Parathyroid adenoma (tissue), 2 donors: ENCODE results near the gene NALCN.

Experiments
- H2AFZ ChIP-seq: fragments of 300-600 bp; sonication (generic); one replicate; pipeline ENCODE4 v1.7.0; 2017; ENCODE audit warnings: antibody characterized with exemption, mild to moderate bottlenecking
- H3K27ac ChIP-seq: fragments of 300-600 bp; sonication (generic); one replicate; pipeline ENCODE4 v1.7.0; 2017
- H3K27me3 ChIP-seq: fragments of 300-600 bp; sonication (generic); one replicate; pipeline ENCODE4 v1.7.0; 2017; ENCODE audit warnings: low read length; ENCODE audit not compliant: control insufficient read depth, insufficient read depth
- H3K36me3 ChIP-seq: fragments of 300-600 bp; sonication (generic); one replicate; pipeline ENCODE4 v1.7.0; 2017; ENCODE audit warnings: low read length; ENCODE audit not compliant: control insufficient read depth, insufficient read depth
- H3K4me1 ChIP-seq: fragments of 300-600 bp; sonication (generic); one replicate; pipeline ENCODE4 v1.7.0; 2017; ENCODE audit warnings: control low read depth
- H3K4me2 ChIP-seq: fragments of 300-600 bp; sonication (generic); one replicate; pipeline ENCODE4 v1.7.0; 2017; ENCODE audit warnings: low read length
- H3K4me3 ChIP-seq: fragments of 300-600 bp; sonication (generic); one replicate; pipeline ENCODE4 v1.7.0; 2017; ENCODE audit warnings: low read depth, low read length
- H3K79me2 ChIP-seq: fragments of 300-600 bp; sonication (generic); one replicate; pipeline ENCODE4 v1.7.0; 2017; ENCODE audit warnings: control low read depth
- H3K9ac ChIP-seq: fragments of 300-600 bp; sonication (generic); one replicate; pipeline ENCODE4 v1.7.0; 2017; ENCODE audit warnings: mild to moderate bottlenecking
- H3K9me3 ChIP-seq: fragments of 300-600 bp; sonication (generic); one replicate; pipeline ENCODE4 v1.7.0; 2017; ENCODE audit warnings: low read length; ENCODE audit not compliant: control insufficient read depth
- TF ChIP-seq, protein P1 (sequence below): fragments of 300-600 bp; sonication (generic); IDR thresholded peaks from one replicate; pipeline ENCODE4 v1.7.0; 2017; ENCODE audit warnings: antibody characterized with exemption, mild to moderate bottlenecking
- donor health status: primary hyperparathyroidism.

Gene NALCN

GRCh38 chr13:101053301-101054093, 362.8 kb downstream of the NALCN start:
- TF ChIP-seq, protein P1, sequence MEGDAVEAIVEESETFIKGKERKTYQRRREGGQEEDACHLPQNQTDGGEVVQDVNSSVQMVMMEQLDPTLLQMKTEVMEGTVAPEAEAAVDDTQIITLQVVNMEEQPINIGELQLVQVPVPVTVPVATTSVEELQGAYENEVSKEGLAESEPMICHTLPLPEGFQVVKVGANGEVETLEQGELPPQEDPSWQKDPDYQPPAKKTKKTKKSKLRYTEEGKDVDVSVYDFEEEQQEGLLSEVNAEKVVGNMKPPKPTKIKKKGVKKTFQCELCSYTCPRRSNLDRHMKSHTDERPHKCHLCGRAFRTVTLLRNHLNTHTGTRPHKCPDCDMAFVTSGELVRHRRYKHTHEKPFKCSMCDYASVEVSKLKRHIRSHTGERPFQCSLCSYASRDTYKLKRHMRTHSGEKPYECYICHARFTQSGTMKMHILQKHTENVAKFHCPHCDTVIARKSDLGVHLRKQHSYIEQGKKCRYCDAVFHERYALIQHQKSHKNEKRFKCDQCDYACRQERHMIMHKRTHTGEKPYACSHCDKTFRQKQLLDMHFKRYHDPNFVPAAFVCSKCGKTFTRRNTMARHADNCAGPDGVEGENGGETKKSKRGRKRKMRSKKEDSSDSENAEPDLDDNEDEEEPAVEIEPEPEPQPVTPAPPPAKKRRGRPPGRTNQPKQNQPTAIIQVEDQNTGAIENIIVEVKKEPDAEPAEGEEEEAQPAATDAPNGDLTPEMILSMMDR, result no peak
- H3K27me3 ChIP-seq, result no peaks in the 10 kb centered on the region
- H3K9ac ChIP-seq, result no peak overlapping the region
- H3K79me2 ChIP-seq, result no peaks in the 10 kb centered on the region
- H3K36me3 ChIP-seq, result no peaks in the 10 kb centered on the region
- H3K4me2 ChIP-seq, result no peak overlapping the region
- H2AFZ ChIP-seq, result no peak overlapping the region
- H3K4me3 ChIP-seq, result no peak overlapping the region
- no peaks in the 10 kb centered on the region for H3K4me1 ChIP-seq
- H3K27ac ChIP-seq, result no peak overlapping the region
- no peaks in the 10 kb centered on the region for H3K9me3 ChIP-seq

DNA sequence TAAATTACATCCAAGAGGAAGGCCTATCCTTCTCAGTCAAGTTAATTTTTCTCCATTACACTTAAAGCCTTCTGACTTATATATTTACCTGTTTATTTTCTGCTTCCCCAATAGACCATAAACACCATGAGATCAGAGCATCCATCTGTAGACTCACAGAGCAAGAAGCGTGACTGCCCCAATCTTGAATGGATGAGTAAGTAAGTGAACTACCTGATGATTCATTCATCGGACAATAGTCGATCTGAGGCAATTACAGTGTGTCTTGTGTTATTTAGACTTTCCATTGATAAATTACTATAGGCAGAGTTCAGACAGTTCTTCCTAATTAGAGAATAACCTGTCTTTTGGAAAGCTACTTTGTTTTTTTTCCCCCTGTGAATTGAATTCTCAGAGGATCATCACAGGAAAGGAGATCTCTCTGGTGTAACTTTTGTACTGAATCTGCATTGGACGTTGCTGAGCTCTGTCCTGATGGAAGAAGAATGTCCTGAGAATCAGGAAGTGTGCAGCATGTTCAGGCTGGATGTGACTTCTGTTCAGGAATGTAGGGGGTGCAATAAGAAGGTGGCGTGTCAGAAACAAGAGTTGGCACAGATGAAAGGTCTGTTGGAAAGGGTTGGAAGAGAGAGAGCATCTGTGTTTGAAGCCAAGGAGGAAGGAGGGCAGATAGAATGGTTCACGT, 367.0 kb downstream of the NALCN start:
- Histone ChIP-seq H3K79me2 (no peaks in the 10 kb centered on the region), H3K4me3 (no peak overlapping the region), H3K9me3 (no peaks in the 10 kb centered on the region), H3K4me2 (no peak overlapping the region), H3K4me1 (no peaks in the 10 kb centered on the region), H3K27me3 (no peaks in the 10 kb centered on the region), H3K27ac (no peak overlapping the region), H3K36me3 (no peaks in the 10 kb centered on the region), H2AFZ (no peak overlapping the region), H3K9ac (no peak overlapping the region)
- TF ChIP-seq, protein P1, result no peak

DNA sequence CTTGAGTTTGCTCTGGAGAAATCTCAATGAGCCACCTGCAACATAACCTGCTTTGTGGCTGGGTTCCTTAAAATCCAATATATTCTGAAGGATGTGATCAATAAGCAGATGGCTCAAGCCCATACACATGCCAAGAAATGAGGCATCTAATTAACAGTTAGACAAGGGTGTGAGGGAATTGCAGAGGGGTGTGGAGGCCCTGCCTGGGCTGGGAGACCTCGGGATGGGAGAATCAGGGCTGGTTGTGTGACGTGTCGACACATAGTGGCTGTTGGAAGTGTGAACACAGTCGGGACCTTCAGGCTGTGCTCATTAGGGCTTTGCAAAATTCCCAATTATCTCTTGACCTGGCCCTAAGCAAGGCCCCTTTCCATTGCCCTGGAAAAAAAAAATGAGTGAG, 379.8 kb downstream of the NALCN start:
- no peaks in the 10 kb centered on the region for H3K4me1 ChIP-seq
- no peak overlapping the region for H2AFZ ChIP-seq
- TF ChIP-seq, protein P1, result no peak
- H3K27ac ChIP-seq, result no peak overlapping the region
- H3K4me2 ChIP-seq, result no peak overlapping the region
- H3K27me3 ChIP-seq, result no peaks in the 10 kb centered on the region
- H3K4me3 ChIP-seq, result no peak overlapping the region
- no peaks in the 10 kb centered on the region for H3K36me3 ChIP-seq
- no peaks in the 10 kb centered on the region for H3K79me2 ChIP-seq
- H3K9ac ChIP-seq, result no peak overlapping the region
- peaks cover 3% of the 10 kb centered on the region for H3K9me3 ChIP-seq

DNA sequence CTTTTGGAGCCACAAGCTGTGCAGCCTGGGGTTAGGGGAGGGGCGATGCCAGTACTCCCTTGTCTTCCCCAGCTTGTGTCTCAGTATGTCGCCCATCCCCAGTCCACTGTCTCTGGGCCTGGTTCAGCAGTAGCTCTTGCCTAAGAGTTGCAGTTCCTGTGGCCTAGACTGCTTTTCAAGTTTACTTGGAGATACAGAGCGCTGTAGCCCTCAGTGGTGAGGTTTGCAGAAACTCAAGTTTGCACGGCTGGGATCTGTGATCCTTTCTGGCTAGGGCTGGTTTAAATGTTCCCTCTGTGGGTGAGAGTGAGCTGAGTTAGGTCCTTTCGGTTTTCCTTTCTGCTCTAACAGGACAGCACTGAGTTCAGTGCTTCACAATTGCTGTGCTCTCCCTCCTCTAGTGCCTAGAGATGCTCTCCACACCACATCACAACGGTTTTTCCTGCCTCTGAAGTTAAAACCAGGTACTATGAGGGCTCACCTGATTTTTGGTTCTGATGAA, 381.1 kb downstream of the NALCN start:
- TF ChIP-seq, protein P1, result no peak
- Histone ChIP-seq H3K4me2 (no peak overlapping the region), H3K79me2 (no peaks in the 10 kb centered on the region), H3K27me3 (no peaks in the 10 kb centered on the region), H3K4me3 (no peak overlapping the region), H3K4me1 (no peaks in the 10 kb centered on the region), H2AFZ (no peak overlapping the region), H3K9ac (no peak overlapping the region), H3K9me3 (peaks cover 3% of the 10 kb centered on the region), H3K36me3 (no peaks in the 10 kb centered on the region), H3K27ac (no peak overlapping the region)
